Activated CD8-positive, alpha-beta memory T cell treated with anti-CD3 and anti-CD28 coated beads for 48 hours (primary cell): ENCODE results near the gene CHSY1.
A peak's percentile ranks its signal among the peaks of the same experiment; 100 is the strongest.

Source experiments
- DNase-seq, 3 experiments: peaks; one replicate each; pipeline ENCODE4 v3.0.0-alpha.2; 2020; ENCODE audit warnings: low read depth in 2 of 3, low spot score in 2 of 3

Gene CHSY1

DNA sequence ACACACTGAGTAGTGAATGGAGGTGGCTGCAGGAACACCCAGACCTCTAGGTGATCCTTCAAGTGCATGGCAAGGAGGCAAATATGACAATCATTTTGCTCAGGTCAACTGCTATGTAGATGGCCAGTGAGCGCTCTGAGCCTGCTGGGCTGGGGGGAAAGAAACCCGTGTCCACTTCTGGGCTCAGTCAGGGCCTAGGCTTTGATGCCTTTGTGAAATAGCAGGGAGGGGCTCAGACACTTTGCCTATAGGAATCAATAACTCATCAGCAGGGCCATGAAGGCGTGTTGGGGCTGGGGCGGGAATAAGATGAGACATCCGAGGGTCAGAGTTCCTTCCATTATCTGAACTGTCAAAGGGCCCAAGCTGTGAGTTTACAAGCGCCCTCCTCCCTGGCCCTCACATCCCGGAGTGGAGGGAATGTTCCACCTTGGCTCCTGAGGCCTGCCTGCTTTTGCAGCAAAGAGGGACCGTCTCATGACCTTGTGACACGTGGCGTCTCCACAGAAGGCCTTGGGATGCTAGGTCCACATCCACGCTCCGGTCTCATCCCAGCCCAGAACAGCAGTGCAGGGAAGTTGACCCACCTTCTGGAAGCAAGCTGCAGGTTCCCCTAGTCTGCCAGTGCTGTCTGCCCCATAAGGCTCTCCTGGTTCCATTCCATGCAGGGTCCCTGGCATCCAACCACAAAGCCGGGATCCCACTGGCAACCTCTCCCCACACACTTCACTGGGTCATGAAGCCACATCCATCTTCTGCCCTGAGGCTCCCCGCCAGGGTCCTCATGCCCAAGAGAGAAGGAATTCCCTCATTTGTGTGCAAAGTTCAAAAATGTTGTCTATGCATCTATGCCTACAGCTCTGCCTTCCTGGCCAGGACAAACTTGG lies 78.4 kb downstream of the CHSY1 start:
- DNase-seq = no peak

DNA sequence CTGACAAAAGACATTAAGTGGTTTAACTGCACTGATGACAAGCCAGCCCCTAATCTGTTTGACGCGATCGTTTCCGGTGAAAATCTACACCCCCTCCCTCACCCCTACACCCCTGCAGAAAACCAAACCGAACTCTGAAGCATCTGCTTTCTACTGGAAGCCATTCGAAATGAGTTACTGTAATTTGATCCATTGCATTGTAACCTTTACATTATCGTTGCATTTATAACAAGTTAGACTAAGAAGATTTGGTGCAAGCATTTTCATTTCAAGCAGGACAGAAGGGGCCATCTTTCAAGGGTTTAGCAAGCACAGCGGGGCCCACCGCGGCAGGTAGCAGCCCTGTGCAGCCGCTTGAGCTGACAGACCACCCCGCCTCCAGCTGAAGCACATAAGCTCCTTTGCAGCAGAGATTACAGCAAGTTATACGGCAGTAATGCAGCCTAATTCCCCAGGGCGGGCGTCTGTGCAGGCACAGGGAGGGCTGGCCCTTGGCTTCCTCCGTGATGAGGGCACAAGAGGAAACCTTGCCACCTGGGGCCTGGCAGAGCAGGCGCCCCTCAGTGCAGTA lies 79.3 kb downstream of the CHSY1 start:
- no peak for DNase-seq

DNA sequence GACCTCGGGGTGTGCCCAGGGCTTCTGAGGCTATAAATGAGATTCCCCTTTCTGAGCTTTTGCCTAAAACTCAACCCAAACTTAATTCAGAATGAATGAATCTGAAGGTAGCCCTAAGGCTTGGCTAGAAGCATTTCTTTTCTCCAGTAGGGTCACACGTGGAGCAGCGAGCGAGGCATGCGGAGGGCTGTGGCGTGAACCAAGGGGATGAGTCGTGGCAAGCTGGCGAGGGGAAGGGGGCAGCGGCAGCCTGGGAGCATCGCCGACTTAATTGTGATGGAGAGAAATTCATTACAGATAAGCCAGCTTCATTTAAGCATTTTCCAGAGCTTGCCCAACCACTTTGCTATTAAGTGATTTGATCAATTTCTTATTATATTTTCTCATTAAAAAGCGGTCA lies 79.9 kb downstream of the CHSY1 start:
- no peak for DNase-seq

DNA sequence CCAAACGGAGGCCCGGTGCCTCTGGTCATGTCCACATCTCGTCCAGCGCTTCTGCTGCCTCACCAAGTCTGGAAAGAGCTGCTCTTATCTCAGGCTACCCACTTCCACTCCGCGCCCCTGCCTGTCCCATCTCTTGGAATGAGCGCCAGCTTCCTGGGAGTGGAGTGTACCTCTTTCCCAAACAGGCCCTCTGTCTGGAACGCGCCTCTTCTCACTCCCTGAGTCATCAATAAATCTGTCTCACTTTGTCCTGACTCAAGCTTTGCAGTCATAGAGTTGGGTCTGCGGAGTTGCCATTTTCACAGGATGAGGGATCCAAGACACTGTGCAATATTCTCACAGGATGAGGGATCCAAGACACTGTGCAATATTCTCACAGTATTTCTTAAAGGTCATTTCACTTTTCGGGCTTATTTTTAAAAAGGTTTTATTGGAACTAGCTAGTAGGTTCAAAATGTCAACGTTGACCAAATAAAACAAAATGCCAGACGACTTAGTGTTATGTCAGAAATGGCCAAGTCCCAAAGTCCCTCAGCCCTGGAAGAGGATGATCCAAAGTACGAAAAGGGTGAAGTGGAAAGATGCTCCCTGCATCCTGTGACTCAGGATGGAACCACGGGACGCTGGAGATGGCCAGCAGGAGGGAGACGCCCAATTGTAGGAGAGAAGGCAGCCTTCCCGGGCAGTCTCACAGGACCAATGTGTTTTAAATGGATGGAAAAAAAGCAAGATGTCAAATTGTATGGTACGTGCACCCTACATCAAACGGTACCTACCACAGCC lies 81.1 kb downstream of the CHSY1 start:
- DNase-seq = no peak

DNA sequence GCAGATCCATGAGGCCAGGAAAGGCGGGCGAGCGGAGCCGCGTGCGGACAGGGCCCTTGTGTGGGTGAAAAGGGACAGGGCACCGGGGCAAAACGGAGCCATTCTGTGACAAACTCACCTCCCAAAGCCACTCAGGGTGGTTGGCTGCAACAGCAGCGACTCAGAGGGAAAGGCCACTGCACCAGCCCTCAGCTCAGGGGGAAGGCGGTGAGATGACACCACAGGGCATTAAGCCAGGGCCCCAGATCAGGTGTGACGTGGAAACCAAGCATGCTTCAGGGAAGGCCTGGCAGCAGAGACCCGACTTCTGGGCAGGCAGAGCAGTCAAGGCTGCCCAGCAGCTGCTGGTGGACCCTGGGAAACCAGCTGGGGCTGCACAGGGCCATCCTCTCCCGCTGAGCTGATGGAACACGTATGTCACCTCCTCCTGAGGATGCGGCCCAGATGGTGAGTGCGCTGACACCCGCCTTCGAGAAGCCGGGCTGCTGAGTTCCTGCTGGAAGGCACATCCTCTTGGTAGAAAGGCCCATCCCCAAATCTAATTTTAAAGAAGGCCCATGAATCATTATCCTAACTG lies 82.3 kb downstream of the CHSY1 start:
- no peak for DNase-seq

DNA sequence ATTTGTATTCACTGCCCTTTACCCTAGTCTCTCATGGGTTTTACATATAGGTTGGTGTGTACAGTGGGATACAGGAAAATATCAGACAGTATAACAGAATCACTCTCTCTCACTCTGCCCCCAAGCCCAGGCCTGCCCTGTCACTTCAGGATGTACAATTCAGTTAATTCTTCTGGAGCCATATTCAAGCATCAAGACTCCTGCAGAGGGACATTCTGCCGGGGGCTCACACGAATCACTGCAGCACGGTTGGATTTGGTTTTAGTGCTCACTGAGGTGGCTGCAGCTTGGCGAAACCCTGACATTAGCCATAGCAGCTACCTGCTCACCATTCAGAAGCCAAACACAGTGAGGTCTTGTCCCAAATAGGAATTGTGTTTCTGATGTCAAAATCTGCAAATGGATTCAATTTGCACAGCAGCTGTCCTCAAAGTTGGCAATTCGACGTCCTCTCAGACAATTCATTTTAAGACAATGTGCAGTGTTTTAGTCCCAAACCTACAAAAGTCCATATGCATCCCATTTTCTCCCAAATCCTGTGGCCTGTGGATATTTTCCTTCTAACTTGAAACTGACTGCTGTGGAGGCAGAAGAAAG lies 82.9 kb downstream of the CHSY1 start:
- no peak for DNase-seq

DNA sequence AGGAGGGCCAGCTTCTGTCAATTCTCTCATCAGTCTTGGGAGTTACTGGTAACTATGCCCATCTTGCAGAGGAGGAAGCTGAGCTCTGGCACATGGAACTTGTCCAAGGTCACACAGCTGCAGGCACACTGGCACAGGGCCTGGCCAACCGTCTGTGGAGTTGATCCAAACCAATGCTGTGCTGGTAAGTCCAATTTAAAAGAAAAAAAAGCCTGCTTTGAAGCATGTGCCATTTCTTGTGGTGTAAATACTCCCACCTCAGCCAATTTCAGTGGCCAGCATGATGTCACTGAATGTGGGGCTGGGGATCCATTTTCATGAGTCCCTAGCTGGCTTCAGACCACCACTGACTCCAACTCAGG lies 83.4 kb downstream of the CHSY1 start:
- DNase-seq = no peak

DNA sequence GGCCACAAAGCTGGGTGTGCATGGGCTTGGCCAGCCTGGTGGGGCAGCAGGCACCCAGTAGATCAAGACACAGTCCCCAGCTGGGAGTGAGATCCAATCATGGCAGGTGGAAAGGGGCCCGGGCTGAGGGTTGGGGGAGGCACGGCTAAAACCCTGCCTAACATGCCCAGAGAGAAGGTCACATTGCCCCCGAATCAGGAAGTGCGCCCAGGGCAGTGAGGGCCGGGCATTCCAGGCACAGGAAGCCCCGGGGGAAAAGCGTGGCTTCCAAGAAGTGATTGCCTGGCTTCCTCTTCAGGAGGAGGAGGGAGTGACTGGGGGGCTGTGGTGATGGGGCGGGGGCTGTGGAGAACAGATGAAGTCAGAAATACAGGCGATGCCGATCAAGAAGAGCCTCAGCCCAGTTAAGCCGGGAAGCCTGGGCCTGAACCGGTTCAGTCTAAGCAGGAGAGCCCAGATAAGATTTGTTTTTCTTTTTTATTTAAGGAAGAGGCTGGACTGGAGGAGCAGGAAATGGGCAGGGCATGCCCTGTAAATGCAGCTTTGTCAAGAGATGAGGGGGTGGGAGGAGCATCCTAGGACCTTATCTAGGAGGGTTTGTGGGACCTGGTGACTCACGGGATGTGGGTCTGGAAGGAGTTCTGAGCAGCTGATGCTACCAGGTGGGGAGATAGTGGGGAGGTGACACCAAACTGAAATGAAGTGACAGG lies 83.9 kb downstream of the CHSY1 start:
- DNase-seq = peak in 2 of 3 experiments; percentile 36 to 49

DNA sequence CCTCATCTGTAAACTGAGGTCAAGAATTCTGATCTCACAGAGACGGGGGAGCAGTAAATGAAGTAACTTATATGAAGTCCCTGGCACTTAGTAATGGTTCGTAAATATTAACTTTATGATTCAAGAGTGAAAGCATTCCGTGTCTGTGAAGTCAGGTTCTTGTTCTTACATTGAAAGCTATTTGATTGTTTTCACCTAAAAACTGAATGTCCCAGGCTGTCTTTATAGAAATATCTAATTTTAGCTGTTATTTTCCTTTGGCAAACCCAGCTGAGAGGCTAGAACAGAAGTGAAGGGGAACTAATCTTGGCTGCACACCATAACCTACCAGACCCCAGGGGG lies 84.5 kb downstream of the CHSY1 start:
- DNase-seq = no peak

DNA sequence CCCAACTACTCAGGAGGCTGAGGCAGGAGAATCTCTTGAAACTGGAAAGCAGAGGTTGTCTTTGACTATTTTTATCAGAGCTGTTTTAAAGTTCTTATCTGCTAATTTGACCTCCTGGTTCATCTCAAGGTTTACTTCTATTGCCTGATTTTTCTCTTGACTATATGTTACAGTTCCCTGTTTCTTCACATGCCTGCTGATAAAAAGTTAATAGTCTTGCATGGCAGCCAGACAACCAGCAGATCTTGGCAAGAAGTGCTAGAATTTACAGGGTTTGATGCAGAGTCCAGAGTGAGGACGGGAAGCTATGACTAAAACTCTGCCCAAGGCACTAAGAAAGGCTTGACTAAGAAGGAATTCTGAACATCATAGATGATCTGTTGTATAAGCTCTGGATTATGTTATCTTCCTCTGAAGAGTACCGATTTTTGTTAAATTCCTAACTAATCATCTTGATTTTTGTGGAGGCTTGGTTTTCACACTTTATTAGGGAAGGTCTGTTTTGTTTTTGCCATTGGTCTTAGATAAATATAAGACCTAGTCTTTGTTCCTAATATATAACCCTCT lies 85.9 kb downstream of the CHSY1 start:
- DNase-seq = no peak

DNA sequence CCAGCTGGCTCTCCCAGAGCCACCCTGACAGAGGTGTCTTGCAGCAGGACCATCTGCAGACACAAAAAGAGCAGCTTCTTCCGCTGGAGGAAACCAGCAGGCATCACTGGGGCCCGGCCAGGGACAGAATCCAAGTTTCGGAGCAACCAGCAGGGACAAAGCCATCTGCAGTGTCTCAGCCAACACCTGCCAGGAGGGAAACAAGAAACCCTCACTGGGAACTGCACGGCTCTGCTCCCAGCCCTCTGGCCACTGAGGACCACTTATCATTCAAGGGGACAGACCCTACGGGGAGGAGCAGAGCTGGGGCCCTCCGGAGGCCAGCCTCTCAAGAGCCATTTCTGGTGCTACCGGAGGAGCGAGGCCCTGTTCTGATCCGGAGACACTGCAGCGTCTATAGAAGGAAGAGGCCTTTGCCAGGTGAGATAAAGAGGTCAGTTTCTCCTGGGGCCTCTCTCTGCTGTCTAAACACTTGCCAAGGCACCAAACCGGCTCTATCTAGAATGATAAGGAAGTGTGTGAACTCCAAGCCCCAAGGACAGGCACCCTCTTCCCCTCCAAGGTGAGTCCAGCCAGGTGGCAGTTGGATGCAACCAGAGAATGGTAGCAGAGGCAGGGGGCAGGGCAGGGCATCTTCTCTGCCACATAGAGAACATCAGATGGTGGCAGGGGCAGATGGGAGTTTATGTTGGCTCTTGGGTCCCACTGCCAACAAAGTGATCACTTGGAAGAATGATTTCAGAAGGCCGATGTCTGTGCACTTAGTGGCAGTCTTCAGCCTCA lies 89.0 kb downstream of the CHSY1 start:
- DNase-seq = no peak

DNA sequence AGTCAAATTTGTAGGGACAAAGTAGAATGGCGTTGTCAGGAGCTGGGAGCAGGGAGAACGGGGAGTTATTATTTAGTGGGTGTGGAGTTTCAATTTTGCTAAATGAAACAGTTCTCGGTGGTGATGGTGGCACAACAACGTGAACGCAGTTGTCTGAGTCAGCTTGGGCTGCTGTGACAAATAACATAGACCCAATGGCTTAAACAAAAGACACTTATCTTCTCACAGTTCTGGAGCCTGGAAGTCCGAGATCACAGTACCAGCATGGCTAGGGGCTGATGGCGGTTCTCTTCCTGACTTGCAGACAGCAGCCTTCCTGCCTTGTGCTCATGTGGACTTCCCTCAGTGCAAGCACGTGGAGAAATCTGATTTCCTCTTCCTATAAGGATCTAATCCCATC lies 90.2 kb downstream of the CHSY1 start:
- DNase-seq = no peak

DNA sequence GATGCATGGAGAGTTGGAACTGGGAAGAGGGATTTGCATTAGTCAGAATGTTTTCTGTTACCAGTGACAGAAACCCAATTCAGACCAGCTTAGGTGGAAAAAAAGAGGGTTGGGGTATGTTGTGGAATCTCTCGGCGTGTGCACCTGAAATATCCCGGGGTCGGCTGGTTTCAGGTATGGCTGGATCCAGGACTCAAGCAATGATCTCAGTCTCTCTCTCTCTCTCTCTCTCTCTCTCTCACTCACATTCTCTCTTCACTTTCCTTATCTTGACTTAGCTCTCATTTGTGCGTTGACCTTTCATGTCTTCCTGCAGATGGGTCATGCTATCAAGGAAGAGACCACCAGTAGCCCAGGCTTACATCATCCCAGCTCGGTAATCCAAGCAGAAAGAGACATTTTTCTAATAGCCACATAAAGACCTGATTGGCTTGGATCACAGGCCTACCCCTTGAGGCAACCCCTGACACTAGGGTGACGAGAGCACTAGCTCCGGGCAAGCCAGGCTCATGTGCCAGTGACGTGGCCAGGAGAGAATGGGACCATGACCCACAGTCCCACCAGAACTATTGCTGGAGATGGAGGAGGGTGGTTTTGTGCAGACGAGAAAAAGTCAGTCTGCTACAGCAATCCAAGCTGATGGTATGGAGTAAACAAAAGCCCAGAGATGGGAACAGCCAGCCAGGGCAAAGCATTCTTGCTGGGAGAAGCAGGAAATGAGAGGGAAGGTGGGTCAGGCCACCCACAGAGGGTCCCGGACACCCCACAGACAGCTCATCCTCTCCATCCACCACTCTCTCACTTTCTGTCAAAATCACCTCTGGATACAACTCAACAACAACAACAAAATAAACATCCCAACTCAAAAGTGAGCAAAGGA lies 91.7 kb downstream of the CHSY1 start:
- no peak for DNase-seq

DNA sequence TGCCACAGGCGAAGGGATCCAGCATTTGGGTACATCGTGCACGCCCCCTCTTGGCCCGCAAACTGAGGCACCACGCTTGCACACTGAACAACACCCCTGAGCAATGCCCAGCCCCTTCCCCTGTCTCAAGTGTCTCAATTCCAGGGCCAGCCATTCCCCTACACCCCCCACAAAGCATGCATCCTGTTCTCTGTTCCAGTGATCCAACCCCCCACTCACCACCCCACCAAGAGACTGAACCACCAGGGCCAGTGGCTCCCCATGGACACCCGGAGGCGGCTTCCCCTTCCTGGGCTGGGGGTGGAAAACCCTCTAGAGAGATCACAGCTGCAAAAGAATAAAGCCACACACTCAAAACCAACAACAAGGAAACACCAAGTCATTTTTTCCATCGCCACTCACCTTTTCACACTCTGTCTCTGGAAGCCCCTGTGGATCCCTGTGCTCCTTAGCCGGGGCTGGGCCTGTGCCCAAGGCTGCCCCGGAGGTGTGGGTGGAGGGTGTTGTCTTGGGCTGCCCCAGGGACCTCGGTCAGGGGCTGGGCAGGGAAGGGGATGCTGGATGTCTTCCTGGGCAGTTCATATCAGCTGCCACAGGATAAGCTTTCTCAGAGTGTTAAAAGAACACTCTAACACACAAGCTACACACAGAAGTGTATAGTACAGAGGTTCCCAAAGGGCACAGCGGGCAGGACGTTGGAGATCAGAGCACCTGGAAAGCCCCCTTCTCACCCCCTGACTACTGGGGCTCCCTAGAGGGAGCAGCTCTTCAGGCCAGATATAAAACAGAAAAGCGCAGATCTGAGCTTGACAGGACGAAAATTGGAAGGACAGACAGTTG lies 92.5 kb downstream of the CHSY1 start:
- peak in 1 of 3 experiments; percentile 23 for DNase-seq

DNA sequence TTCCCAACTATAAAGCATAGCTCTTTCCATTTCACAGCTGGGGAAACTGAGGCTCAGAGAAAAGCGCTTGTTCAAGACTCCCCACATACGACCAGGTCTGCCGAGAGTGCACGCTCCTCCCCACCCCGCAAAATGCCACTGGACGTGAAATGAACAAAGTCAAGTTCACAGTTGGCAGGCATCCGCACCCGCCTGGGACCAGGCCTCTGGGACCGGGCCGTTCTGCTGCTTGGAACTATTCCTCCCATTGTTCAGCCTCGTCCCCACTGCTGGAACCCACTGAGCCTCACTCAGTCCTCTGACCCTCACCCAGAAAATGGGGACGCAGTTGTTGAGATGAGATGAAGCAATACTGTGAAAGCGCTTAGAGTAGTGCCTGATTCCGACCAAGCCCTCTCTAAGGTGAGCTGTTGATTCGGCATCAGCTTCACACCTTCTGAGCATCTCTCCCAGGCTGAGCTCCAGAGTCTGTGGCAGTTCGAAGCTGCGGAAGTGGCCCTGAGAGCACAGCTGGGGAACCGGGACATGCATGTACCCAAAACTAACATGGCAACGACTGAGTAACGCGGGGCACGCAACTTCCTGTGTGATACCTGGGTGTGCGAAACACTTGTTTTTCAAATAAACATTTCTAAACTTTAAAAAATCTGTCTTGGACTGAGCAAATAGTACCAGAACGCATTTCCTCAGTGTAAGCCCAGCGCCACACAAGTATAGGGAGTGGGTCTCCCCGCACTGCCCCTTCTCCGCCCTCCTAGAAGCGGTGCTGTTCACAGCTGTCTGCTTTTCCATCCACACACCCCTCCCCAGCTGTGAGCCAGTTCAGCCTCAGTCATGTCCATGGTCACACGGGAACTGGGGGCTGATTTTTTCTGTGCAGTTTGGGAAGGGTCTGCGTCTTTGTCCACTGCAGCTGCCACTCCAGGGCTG lies 93.4 kb downstream of the CHSY1 start:
- no peak for DNase-seq

DNA sequence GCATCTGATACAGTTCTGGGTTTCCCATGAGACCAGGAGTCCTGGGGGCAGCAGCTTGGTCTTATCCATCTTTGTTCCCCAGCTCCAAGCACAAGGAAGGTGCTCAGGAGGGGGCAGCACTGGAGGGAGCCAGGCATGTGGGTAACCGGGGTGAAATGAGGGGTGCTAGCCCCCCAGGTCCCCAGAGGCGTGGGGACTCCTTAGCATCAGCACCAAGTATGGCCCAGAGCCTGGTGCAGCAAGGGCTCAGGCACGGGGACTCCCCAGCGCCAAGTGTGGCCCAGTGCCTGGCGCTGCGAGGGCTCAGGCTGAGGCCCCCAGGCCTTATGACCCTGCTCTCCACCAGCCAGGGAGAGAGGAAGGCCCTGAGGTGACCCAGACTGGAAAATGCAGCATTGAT lies 94.1 kb downstream of the CHSY1 start:
- DNase-seq = no peak
